AG09309 (cell line): ENCODE results near the gene OCLN.
"Not testable (repeated sequence)": the region's sequence is repeated elsewhere in the genome, so short reads cannot be mapped to it uniquely, and the experiment has no call there.

ENCODE experiments used
- DNase-seq: peaks from one replicate; pipeline ENCODE4 v3.0.0-alpha.2; 2010; ENCODE audit warnings: low read depth
- H3K4me3 ChIP-seq: 2 replicates; pipeline ENCODE4 v1.5.1; 2011; ENCODE audit warnings: mild to moderate bottlenecking, low read depth, low read length, moderate library complexity; ENCODE audit not compliant: control insufficient read depth
- TF ChIP-seq, protein P1 (sequence below): IDR thresholded peaks from 2 replicates; pipeline ENCODE4 v1.5.1; 2011; ENCODE audit warnings: mild to moderate bottlenecking, low read depth, low read length, inconsistent platforms; ENCODE audit not compliant: insufficient read depth, control insufficient read depth; ENCODE audit errors: missing control alignments

The OCLN gene, protein sequence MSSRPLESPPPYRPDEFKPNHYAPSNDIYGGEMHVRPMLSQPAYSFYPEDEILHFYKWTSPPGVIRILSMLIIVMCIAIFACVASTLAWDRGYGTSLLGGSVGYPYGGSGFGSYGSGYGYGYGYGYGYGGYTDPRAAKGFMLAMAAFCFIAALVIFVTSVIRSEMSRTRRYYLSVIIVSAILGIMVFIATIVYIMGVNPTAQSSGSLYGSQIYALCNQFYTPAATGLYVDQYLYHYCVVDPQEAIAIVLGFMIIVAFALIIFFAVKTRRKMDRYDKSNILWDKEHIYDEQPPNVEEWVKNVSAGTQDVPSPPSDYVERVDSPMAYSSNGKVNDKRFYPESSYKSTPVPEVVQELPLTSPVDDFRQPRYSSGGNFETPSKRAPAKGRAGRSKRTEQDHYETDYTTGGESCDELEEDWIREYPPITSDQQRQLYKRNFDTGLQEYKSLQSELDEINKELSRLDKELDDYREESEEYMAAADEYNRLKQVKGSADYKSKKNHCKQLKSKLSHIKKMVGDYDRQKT

DNA sequence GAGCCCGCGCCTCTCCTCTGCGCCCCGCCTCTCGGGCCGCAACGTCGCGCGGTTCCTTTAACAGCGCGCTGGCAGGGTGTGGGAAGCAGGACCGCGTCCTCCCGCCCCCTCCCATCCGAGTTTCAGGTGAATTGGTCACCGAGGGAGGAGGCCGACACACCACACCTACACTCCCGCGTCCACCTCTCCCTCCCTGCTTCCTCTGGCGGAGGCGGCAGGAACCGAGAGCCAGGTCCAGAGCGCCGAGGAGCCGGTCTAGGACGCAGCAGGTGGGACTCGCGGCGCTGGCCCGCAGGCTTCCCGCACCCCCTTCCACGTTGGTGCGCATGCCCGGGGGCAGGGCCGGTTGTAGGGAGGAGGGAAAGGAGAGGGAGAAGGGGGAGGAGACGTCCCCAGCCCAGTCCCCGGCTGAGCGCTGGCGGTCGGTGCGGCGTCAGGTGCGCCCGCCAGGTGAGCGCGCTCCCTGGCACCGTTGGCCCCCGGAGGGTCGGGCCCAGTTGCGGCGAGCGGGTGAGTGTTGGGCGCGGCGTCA lies at the start of gene OCLN:
Gene OCLN (plus strand): TSS at position 400 of the 532 bp plus-strand sequence. CDS start 11,455 bp downstream, outside the sequence.
- no peak for DNase-seq
- H3K4me3 ChIP-seq: peak within 1 kb of the TSS; percentile 33
- TF ChIP-seq, protein P1, sequence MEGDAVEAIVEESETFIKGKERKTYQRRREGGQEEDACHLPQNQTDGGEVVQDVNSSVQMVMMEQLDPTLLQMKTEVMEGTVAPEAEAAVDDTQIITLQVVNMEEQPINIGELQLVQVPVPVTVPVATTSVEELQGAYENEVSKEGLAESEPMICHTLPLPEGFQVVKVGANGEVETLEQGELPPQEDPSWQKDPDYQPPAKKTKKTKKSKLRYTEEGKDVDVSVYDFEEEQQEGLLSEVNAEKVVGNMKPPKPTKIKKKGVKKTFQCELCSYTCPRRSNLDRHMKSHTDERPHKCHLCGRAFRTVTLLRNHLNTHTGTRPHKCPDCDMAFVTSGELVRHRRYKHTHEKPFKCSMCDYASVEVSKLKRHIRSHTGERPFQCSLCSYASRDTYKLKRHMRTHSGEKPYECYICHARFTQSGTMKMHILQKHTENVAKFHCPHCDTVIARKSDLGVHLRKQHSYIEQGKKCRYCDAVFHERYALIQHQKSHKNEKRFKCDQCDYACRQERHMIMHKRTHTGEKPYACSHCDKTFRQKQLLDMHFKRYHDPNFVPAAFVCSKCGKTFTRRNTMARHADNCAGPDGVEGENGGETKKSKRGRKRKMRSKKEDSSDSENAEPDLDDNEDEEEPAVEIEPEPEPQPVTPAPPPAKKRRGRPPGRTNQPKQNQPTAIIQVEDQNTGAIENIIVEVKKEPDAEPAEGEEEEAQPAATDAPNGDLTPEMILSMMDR: no peak

DNA sequence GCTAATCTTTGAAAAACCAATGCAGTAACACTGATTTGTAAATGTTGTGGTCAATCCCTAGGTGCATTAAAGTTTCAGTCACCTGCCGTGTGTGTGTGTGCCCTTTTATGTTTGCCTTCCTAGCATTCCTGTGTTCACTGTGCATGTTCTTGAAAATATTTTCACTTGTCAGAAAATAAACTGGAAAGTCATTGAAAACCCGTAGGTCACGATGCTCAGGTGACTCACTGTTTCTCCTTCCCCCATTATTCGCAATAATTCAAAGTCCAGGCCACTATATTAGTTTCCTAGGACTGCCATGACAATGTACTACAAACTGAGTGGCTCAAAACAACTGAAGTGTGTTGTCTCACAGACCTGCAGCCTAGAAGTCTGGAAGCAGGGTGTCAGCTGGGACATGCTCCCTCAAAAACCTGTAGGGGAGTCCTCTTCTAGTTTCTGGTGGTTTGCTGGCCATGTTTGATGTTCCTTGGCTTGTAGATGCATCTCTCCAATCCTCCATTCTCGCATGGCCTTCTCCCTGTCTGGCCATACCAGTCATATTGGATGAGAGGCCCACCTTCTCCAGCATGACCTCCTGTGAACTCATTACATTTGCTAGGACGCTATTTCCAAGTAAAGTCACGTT lies 48.3 kb upstream of the OCLN start:
- H3K4me3 ChIP-seq: no peak overlapping the region
- TF ChIP-seq, protein P1: no peak
- DNase-seq: no peak

DNA sequence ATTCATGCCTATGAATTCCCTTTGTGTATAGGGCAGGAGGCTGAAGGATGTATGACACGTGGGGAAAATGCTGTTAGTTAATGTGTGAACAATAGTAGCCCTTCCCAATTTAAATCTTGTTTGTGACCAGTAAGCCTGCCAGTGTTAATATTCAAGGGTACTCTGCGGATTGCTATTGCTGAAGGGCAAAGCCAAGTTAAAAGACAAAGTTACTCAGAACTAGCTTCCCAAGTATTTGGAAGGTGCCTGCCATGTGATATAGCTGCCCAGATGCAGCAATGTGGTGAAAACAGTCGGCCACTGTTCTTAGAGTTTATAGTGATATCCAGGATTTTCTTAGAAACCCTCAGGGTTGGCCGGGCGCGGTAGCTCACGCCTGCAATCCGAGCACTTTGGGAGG lies 43.1 kb upstream of the OCLN start:
- DNase-seq: no peak
- no peak overlapping the region for H3K4me3 ChIP-seq
- TF ChIP-seq, protein P1: no peak

DNA sequence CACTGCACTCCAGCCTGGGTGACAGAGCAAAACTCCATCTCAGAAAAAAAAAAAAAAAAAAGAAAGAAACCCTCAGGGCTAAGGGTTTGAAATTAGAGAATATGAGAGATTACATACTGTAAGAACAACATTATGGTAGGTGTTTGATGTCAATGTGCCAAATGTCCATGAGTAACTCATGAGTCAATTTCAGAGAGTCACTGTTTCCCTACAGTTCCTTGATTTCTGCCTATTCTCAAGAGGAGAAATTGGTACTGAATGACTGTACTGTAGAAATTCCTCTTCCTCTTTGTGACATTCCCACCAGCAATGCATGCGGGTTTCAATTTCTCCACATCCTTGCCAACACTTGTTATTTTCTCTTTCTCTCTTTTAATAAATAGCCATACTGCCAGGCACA lies 42.5 kb upstream of the OCLN start:
- peak; percentile 71 for DNase-seq
- no peak overlapping the region for H3K4me3 ChIP-seq
- TF ChIP-seq, protein P1: no peak

DNA sequence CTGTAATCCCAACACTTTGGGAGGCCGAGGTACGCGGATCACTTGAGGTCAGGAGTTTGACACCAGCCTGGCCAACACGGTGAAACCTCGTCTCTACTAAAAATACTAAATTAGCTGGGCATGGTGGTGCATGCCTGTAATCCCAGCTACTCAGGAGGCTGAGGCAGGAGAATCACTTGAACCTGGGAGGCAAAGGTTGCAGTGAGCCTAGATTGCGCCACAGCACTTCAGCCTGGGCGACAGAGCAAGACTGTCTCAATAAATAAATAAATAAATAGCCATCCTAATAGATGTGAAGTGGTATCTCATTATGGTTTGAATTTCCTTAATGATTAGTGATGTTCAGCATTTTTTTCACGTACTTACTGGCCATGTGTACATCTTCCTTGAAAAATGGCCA lies 42.1 kb upstream of the OCLN start:
- DNase-seq, H3K4me3 ChIP-seq: not testable (repeated sequence)

DNA sequence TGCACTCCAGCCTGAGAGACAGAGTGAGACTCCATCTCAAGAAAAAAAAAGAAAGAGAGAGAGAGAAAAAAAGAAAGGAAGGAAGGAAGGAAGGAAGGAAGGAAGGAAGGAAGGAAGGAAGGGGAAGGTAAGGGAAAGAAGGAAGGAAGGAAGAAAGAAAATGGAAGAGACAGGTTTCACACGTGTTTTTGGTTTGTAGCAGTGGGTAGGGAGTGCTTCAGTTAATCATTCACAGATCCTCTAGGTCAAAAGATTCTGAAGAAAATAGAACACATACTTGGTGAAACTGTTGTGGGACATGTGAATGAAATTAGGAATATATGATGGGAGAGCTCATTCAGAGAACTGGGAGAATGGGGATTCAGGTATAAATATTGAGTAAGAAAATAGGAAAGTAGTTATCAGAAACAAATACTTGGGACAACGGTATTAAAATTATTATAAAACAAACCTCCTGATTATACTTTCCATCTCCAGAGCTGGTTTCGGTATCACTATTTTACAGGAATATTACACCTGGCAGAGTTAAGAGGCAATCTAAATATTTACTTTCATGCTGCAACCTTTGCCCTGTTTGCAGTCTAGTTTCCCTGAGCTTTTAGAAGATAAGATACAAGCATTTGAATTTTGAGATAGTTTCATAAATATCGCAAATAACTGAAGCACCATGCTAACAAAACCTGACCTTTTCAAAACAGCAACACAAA lies 40.5 kb upstream of the OCLN start:
- no peak overlapping the region for H3K4me3 ChIP-seq
- TF ChIP-seq, protein P1: no peak
- no peak for DNase-seq

DNA sequence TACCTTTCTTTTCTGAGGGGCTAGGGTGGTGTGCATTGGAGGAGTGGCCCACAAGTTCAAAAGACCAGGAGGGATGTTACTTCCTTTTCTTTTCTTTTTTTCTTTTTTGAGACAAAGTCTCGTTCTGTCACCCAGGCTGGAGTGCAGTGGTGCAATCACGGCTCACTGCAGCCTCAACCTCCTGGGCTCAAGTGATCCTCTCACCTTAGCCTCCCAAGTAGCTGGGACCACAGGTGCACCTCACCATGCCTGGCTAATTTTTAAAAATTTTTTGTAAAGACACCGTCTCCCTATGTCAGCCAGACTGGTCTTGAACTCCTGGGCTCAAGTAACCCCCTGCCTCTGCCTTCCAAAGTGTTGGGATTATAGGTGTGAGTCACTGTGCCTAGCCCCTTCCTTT lies 39.1 kb upstream of the OCLN start:
- DNase-seq, H3K4me3 ChIP-seq: not testable (repeated sequence)
